HL-60 (cell line): ENCODE data around the gene ACOXL.

Source experiments
- TF ChIP-seq, protein P1 (sequence below): IDR thresholded peaks from one replicate; pipeline ENCODE4 v1.5.1; 2011; ENCODE audit warnings: low read length, control low read depth, inconsistent platforms; ENCODE audit not compliant: insufficient read depth
- TF ChIP-seq, protein P2 (sequence below): IDR thresholded peaks from 2 replicates; pipeline ENCODE4 v1.6.1; 2012; ENCODE audit warnings: low read depth; ENCODE audit not compliant: insufficient replicate concordance

- TF ChIP-seq, protein P1, sequence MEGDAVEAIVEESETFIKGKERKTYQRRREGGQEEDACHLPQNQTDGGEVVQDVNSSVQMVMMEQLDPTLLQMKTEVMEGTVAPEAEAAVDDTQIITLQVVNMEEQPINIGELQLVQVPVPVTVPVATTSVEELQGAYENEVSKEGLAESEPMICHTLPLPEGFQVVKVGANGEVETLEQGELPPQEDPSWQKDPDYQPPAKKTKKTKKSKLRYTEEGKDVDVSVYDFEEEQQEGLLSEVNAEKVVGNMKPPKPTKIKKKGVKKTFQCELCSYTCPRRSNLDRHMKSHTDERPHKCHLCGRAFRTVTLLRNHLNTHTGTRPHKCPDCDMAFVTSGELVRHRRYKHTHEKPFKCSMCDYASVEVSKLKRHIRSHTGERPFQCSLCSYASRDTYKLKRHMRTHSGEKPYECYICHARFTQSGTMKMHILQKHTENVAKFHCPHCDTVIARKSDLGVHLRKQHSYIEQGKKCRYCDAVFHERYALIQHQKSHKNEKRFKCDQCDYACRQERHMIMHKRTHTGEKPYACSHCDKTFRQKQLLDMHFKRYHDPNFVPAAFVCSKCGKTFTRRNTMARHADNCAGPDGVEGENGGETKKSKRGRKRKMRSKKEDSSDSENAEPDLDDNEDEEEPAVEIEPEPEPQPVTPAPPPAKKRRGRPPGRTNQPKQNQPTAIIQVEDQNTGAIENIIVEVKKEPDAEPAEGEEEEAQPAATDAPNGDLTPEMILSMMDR: no peak
- TF ChIP-seq, protein P2, sequence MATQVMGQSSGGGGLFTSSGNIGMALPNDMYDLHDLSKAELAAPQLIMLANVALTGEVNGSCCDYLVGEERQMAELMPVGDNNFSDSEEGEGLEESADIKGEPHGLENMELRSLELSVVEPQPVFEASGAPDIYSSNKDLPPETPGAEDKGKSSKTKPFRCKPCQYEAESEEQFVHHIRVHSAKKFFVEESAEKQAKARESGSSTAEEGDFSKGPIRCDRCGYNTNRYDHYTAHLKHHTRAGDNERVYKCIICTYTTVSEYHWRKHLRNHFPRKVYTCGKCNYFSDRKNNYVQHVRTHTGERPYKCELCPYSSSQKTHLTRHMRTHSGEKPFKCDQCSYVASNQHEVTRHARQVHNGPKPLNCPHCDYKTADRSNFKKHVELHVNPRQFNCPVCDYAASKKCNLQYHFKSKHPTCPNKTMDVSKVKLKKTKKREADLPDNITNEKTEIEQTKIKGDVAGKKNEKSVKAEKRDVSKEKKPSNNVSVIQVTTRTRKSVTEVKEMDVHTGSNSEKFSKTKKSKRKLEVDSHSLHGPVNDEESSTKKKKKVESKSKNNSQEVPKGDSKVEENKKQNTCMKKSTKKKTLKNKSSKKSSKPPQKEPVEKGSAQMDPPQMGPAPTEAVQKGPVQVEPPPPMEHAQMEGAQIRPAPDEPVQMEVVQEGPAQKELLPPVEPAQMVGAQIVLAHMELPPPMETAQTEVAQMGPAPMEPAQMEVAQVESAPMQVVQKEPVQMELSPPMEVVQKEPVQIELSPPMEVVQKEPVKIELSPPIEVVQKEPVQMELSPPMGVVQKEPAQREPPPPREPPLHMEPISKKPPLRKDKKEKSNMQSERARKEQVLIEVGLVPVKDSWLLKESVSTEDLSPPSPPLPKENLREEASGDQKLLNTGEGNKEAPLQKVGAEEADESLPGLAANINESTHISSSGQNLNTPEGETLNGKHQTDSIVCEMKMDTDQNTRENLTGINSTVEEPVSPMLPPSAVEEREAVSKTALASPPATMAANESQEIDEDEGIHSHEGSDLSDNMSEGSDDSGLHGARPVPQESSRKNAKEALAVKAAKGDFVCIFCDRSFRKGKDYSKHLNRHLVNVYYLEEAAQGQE: no peak
Observed at GRCh38 chr2:111100087-111100764, 367.9 kb downstream of the ACOXL start.
